D341Med (cell line): ENCODE data around the gene PIM2.

Experiments used
- DNase-seq: peaks from one replicate; pipeline ENCODE4 v3.0.0; 2012; ENCODE audit warnings: low spot score

Gene PIM2

DNA sequence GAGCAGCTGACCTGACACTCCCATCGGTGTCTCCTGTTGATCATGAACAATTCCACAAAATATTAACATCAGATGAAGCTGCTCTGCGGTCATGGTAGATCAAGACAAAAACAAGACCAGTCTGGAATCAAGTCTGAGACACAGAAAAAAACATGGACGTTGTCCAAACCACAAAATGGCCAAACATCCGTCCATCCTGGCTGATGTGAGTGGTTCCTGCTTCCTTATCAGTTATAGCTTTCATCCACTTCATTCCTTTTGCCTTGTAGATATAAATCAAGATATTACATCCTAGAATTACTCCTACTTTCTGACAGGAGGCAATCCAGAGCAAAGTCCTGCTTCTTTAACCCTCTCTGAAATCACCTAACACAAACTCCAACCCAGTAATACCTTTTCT is 54.6 kb downstream of the PIM2 start:
- DNase-seq = no peak
